GM12878 (cell line): Measurements from ENCODE around the gene CTXND1. TPM values are rescaled to one million over a fixed set of nuclear protein-coding genes. Genes with fewer than 3 reads are reported as not detected.

Experiments
- ATAC-seq: fragments of 200-7000 bp; cut with Tn5 transposase; 3 replicates; pipeline ENCODE4 v1.9.1; 2020; ENCODE audit warnings: mild to moderate bottlenecking, moderate library complexity
- BruUV-seq: library from RNA; stranded (reverse); fragments of 400-500 nt; replicated peaks from 2 replicates; lab custom pipeline; 2021; lab: Mats Ljungman, UMichigan
- CTCF ChIA-PET: fragments of 300-600 bp; sonication (Branson Sonifier 250); formaldehyde crosslinking; extraction: SDS; loops from one replicate; lab custom pipeline; 2021; ENCODE audit warnings: inconsistent platforms; lab: Yijun Ruan, JAX
- POLR2A ChIA-PET: fragments of 350-600 bp; formaldehyde crosslinking; extraction: SDS; loops from one replicate; lab custom pipeline; 2021; ENCODE audit warnings: inconsistent platforms; lab: Charles Lee
- RAD21 ChIA-PET: fragments of 300-600 bp; sonication (Branson Sonifier 250); formaldehyde crosslinking; loops from one replicate; lab custom pipeline; 2023; ENCODE audit warnings: antibody characterized with exemption; ENCODE audit not compliant: unreplicated experiment; lab: Charles Lee
- SMC1A ChIA-PET: fragments of 300-600 bp; sonication (Branson Sonifier 250); formaldehyde crosslinking; loops from one replicate; lab custom pipeline; 2023; ENCODE audit not compliant: unreplicated experiment, uncharacterized antibody; lab: Charles Lee
- DNase-seq: peaks from one replicate; pipeline ENCODE4 v3.0.0-alpha.2; 2011; ENCODE audit warnings: low read depth, low spot score
- FAIRE-seq: peaks from 3 replicates; lab custom pipeline; 2011; peaks lifted over from hg19 to GRCh38; lab: Jason Lieb, UNC
- H2AFZ ChIP-seq: 2 replicates; pipeline ENCODE4 v1.6.0; 2011; ENCODE audit warnings: low read depth, low read length, control low read depth; ENCODE audit not compliant: control insufficient read depth
- H3K27ac ChIP-seq: 2 replicates; pipeline ENCODE4 v1.5.1; 2011; ENCODE audit warnings: control low read depth; ENCODE audit not compliant: control insufficient read depth, insufficient read depth
- H3K27me3 ChIP-seq, 2 experiments: replicated peaks in 1 of 2; 2 replicates each; pipeline versions ENCODE4 v1.6.0 to v1.6.1; 2011; ENCODE audit warnings: low read length in 1 of 2; ENCODE audit not compliant: control insufficient read depth in 2 of 2, insufficient read depth in 2 of 2
- H3K36me3 ChIP-seq, 2 experiments: 2 replicates each; pipeline ENCODE4 v1.5.1; 2011; ENCODE audit warnings: low read length in 1 of 2; ENCODE audit not compliant: control insufficient read depth in 2 of 2, insufficient read depth in 2 of 2
- H3K4me1 ChIP-seq: 2 replicates; pipeline ENCODE4 v1.6.1; 2011; ENCODE audit warnings: mild to moderate bottlenecking, low read length, moderate library complexity, mixed read lengths; ENCODE audit not compliant: control insufficient read depth, insufficient read depth
- H3K4me2 ChIP-seq: 2 replicates; pipeline ENCODE4 v1.6.0; 2011; ENCODE audit warnings: control low read depth; ENCODE audit not compliant: control insufficient read depth, insufficient read depth
- H3K4me3 ChIP-seq: fragments of 200-600 bp; sonication (generic); 2 replicates; pipeline ENCODE4 v1.5.1; 2016
- H3K79me2 ChIP-seq: 2 replicates; pipeline ENCODE4 v1.6.0; 2011; ENCODE audit warnings: low read length; ENCODE audit not compliant: control insufficient read depth, insufficient read depth
- H3K9ac ChIP-seq: 2 replicates; pipeline ENCODE4 v1.8.0; 2011; ENCODE audit warnings: low read length, control low read depth, mixed read lengths; ENCODE audit not compliant: control insufficient read depth, insufficient read depth
- H3K9me3 ChIP-seq: replicated peaks from 3 replicates; pipeline ENCODE4 v1.5.1; 2011; ENCODE audit warnings: mild to moderate bottlenecking, low read length; ENCODE audit not compliant: control insufficient read depth, insufficient read depth
- H4K20me1 ChIP-seq: 2 replicates; pipeline ENCODE4 v1.6.0; 2011; ENCODE audit not compliant: control insufficient read depth, insufficient read depth
- BCLAF1 ChIP-seq: fragments of 450-650 bp; IDR thresholded peaks from 2 replicates; pipeline ENCODE4 v1.6.1; 2017; ENCODE audit warnings: antibody characterized with exemption, mild to moderate bottlenecking, moderate library complexity
- CHD1 ChIP-seq: IDR thresholded peaks from 2 replicates; pipeline ENCODE4 v1.6.1; 2012; ENCODE audit warnings: low read depth, low read length, improper control_type of control experiment
- FOS ChIP-seq: IDR thresholded peaks from 3 replicates; pipeline ENCODE4 v1.6.1; 2011; ENCODE audit warnings: borderline replicate concordance; ENCODE audit not compliant: insufficient read length; ENCODE audit errors: extremely low read depth
- MAX ChIP-seq: IDR thresholded peaks from 2 replicates; pipeline ENCODE4 v1.6.1; 2012; ENCODE audit warnings: low read depth, low read length, improper control_type of control experiment
- PML ChIP-seq: IDR thresholded peaks from 2 replicates; pipeline ENCODE4 v1.6.1; 2012; ENCODE audit warnings: low read length, inconsistent platforms
- TAF1 ChIP-seq: IDR thresholded peaks from 2 replicates; pipeline ENCODE4 v1.6.1; 2011; ENCODE audit warnings: mild to moderate bottlenecking, low read depth, low read length, borderline replicate concordance
- WGBS: methylation state at CpG from one replicate; pipeline ENCODE4 v1.1.6; 2016; ENCODE audit warnings: low lambda C conversion rate; ENCODE audit not compliant: insufficient replicate concordance, insufficient coverage; ENCODE audit errors: missing lambda C conversion rate; 5-methylcytosine and 5-hydroxymethylcytosine counted together
- in situ Hi-C: fragments of 300-500 bp; cut with MboI; formaldehyde crosslinking; loops from 9 replicates; pipeline ENCODE4 v1.14.3; 2018; ENCODE audit warnings: mixed read lengths
- intact Hi-C: fragments of 100-400 bp; cut with micrococcal nuclease; formaldehyde crosslinking; loops from one replicate; pipeline ENCODE4 v1.14.2; 2022; ENCODE audit not compliant: unreplicated experiment
- polyA plus RNA-seq, 11 experiments: library from polyadenylated mRNA; depleted of rRNA in 4 of 11; unstranded in 6 of 11; stranded (reverse) in 5 of 11; fragments of >200 nt; fragmentation: Nextera tagmentation in 4 of 11; fragmentation: Illumina TruSeq in 1 of 11; extraction: Ambion mirVana in 4 of 11; extraction: Trizol in 1 of 11; gene quantifications; 1 replicate in 1 of 11; 2 replicates in 10 of 11; pipeline versions ENCODE4 v1.2.1 to v1.2.3, GENCODE V29; 2011 to 2016; ENCODE audit warnings: inconsistent platforms in 2 of 11, missing spikeins in 2 of 11, low read depth in 1 of 11
- total RNA-seq, 4 experiments: library from RNA; depleted of rRNA in 3 of 4; stranded (reverse); fragments of >200 nt in 3 of 4; fragmentation: Illumina TruSeq in 1 of 4; extraction: Trizol in 1 of 4; gene quantifications; 2 replicates each; pipeline versions ENCODE4 v1.2.1 to v1.2.3, GENCODE V29; 2013 to 2021

Gene CTXND1
- total and polyA plus RNA-seq, 10 of the 15 experiments (the other 5 are each of a cell fraction or from before 2014, with no cell fraction given): under 0.01 to 0.03 (median 0.02) TPM; not detected in 7

- ChIA-PET POLR2A (no interaction called here), RAD21 (no interaction called here)
- no TSS peak for BruUV-seq
- Histone ChIP-seq H3K4me1 (no peaks in the 10 kb centered on the region), H3K27me3 (0 out of 4 replicates have a peak, but pooled peaks cover 2 to 3% of the 10 kb centered on the region in 2 experiments), H3K36me3 (no peaks in the 10 kb centered on the region), H3K27ac (no peak overlapping the region), H2AFZ (no peak overlapping the region), H4K20me1 (no peaks in the 10 kb centered on the region), H3K9me3 (no peaks in the 10 kb centered on the region), H3K4me2 (no peak overlapping the region), H3K79me2 (no peaks in the 10 kb centered on the region), H3K9ac (no peak overlapping the region)
- ATAC-seq: no peak
- no peak for FAIRE-seq
- 29% methylated on average over 3 of the region's 3 CpGs for WGBS
- no peak for DNase-seq
- TF ChIP-seq MAX (no peak), BCLAF1 (no peak), CHD1 (no peak), FOS (no peak), TAF1 (no peak), PML (no peak)
- TF ChIP-seq, all 136 proteins: peak for 0
- intact Hi-C loops: no loop called here
- in situ Hi-C loops: no loop called here
- no peak overlapping the region for H3K4me3 ChIP-seq
- CTCF ChIA-PET: no interaction called here
- SMC1A ChIA-PET: no interaction called here
Observed at GRCh38 chr15:80265021-80265420, 13.0 kb upstream of the CTXND1 start.
